ENCODE results near the gene DDAH2.

DDAH2 gene

DNA sequence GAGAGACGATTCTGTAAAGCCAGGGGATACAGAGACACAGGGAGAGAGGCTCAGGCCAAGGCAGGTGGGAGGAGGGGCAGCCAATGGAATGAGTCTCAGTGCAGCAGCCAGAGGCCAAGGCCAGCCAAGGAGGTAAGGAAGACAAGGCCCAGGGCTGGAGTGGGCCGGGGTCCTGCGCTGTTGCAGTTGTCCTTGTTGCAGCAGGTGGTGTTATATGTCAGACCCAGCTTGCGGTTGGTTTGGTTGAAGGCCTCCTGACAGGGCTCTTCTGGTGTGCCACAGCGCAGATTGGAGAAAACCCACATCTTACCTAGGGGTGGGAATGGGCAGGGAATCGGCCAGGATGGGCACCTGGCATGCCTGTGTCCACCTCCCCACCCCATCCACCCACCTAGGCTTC is 10.1 kb downstream of the DDAH2 start:
- TF ChIP-seq, protein P1, sequence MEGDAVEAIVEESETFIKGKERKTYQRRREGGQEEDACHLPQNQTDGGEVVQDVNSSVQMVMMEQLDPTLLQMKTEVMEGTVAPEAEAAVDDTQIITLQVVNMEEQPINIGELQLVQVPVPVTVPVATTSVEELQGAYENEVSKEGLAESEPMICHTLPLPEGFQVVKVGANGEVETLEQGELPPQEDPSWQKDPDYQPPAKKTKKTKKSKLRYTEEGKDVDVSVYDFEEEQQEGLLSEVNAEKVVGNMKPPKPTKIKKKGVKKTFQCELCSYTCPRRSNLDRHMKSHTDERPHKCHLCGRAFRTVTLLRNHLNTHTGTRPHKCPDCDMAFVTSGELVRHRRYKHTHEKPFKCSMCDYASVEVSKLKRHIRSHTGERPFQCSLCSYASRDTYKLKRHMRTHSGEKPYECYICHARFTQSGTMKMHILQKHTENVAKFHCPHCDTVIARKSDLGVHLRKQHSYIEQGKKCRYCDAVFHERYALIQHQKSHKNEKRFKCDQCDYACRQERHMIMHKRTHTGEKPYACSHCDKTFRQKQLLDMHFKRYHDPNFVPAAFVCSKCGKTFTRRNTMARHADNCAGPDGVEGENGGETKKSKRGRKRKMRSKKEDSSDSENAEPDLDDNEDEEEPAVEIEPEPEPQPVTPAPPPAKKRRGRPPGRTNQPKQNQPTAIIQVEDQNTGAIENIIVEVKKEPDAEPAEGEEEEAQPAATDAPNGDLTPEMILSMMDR (IDR thresholded peaks at IDR 0.05; ENCODE audit: insufficient read depth, low read depth, low read length, missing control alignments): no peak
- no peak overlapping the region for H3K4me3 ChIP-seq (ENCODE audit: low read depth, low read length)
- no peak for DNase-seq (ENCODE audit: low read depth)

GRCh38 chr6:31718265-31718664 is 10.8 kb downstream of the DDAH2 start:
- no peak for DNase-seq (ENCODE audit: low read depth)
- TF ChIP-seq, protein P1 (IDR thresholded peaks at IDR 0.05; ENCODE audit: insufficient read depth, low read depth, low read length, missing control alignments): no peak
- no peak overlapping the region for H3K4me3 ChIP-seq (ENCODE audit: low read depth, low read length)

DNA sequence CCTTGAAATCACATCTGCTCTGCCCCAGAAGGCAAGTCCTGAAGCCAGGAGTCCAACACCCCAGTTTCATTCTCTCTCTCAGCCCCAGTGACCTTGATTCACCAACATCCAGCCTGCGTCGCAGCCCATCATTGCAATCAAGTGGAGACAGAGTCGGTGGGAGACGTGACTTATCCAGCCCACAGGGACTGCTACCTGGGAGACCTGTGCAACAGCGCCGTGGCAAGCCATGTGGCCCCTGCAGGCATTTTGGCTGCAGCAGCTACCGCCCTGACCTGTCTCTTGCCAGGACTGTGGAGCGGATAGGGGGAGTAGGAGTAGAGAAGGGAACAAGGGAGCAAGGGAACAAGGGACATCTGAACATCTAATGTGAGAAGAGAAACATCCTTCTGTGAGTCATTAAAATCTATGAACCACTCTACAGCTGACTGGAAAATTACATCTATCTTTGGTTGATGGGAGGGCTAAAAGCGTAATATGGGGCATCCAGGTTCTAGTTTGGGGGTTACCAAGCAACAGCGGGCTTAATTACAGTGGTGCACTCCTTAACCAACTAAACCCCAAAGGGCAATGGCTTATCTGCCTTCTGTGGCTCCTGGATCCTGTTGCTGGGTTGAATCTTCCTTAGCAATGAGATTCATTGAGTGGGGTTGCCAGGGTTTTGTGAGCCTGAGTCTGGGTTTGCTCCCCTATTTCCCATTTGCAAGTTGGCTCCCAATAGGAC is 11.4 kb downstream of the DDAH2 start:
- H3K4me3 ChIP-seq (ENCODE audit: low read depth, low read length): no peak overlapping the region
- no peak for DNase-seq (ENCODE audit: low read depth)
- TF ChIP-seq, protein P1 (IDR thresholded peaks at IDR 0.05; ENCODE audit: insufficient read depth, low read depth, low read length, missing control alignments): no peak

- TF ChIP-seq, protein P1 (IDR thresholded peaks at IDR 0.05; ENCODE audit: insufficient read depth, low read depth, low read length, missing control alignments): no peak
- no peak for DNase-seq (ENCODE audit: low read depth)
- H3K4me3 ChIP-seq (ENCODE audit: low read depth, low read length): no peak within 1 kb of the TSS
Measured at GRCh38 chr6:31715022-31715958, 13.8 kb downstream of the DDAH2 start, which contains the start of gene LY6G6D. TSS of gene LY6G6D (plus strand) at chr6:31715348. CDS start at chr6:31715356, 8 bp downstream.

GRCh38 chr6:31713991-31714684 is 15.0 kb downstream of the DDAH2 start:
- TF ChIP-seq, protein P1 (IDR thresholded peaks at IDR 0.05; ENCODE audit: insufficient read depth, low read depth, low read length, missing control alignments): no peak
- H3K4me3 ChIP-seq (ENCODE audit: low read depth, low read length): no peak overlapping the region
- DNase-seq (ENCODE audit: low read depth): no peak

GRCh38 chr6:31713465-31713864 is 15.6 kb downstream of the DDAH2 start:
- DNase-seq (ENCODE audit: low read depth): no peak
- TF ChIP-seq, protein P1 (IDR thresholded peaks at IDR 0.05; ENCODE audit: insufficient read depth, low read depth, low read length, missing control alignments): no peak
- H3K4me3 ChIP-seq (ENCODE audit: low read depth, low read length): no peak overlapping the region
